Measurements from ENCODE around the gene ZFYVE28.
A peak's percentile ranks its signal among the peaks of the same experiment; 100 is the strongest.

ZFYVE28 gene

GRCh38 chr4:2331519-2332200, 86.8 kb downstream of the ZFYVE28 start:
- DNase-seq (ENCODE audit: low spot score) = no peak

GRCh38 chr4:2331043-2331420, 87.4 kb downstream of the ZFYVE28 start:
- no peak for DNase-seq (ENCODE audit: low spot score)

GRCh38 chr4:2330091-2331042, 88.1 kb downstream of the ZFYVE28 start:
- DNase-seq (ENCODE audit: low spot score) = no peak

GRCh38 chr4:2327579-2327978, 90.9 kb downstream of the ZFYVE28 start:
- no peak for DNase-seq (ENCODE audit: low spot score)

GRCh38 chr4:2324891-2325290, 93.6 kb downstream of the ZFYVE28 start:
- no peak for DNase-seq (ENCODE audit: low spot score)

GRCh38 chr4:2322841-2323240, 95.6 kb downstream of the ZFYVE28 start:
- DNase-seq (ENCODE audit: low spot score) = no peak

- DNase-seq (ENCODE audit: low spot score) = no peak
These were observed 96.2 kb downstream of the ZFYVE28 start for GRCh38 chr4:2322227-2322626.

- no peak for DNase-seq (ENCODE audit: low spot score)
These were observed 96.9 kb downstream of the ZFYVE28 start for GRCh38 chr4:2321279-2322196.

- no peak for DNase-seq (ENCODE audit: low spot score)
These were observed 97.7 kb downstream of the ZFYVE28 start for GRCh38 chr4:2320746-2321145.

GRCh38 chr4:2320152-2320551, 98.3 kb downstream of the ZFYVE28 start:
- no peak for DNase-seq (ENCODE audit: low spot score)

- DNase-seq (ENCODE audit: low spot score) = no peak
These were observed 99.6 kb downstream of the ZFYVE28 start for GRCh38 chr4:2318885-2319284.

GRCh38 chr4:2318476-2318875, 100.0 kb downstream of the ZFYVE28 start:
- no peak for DNase-seq (ENCODE audit: low spot score)

GRCh38 chr4:2313366-2313765, 105.1 kb downstream of the ZFYVE28 start:
- no peak for DNase-seq (ENCODE audit: low spot score)

GRCh38 chr4:2306773-2307410, 111.6 kb downstream of the ZFYVE28 start:
- no peak for DNase-seq (ENCODE audit: low spot score)

GRCh38 chr4:2305766-2306501, 112.5 kb downstream of the ZFYVE28 start:
- DNase-seq (ENCODE audit: low spot score) = peak; percentile 5

GRCh38 chr4:2304877-2305561, 113.4 kb downstream of the ZFYVE28 start:
- no peak for DNase-seq (ENCODE audit: low spot score)

GRCh38 chr4:2304321-2304876, 114.0 kb downstream of the ZFYVE28 start:
- no peak for DNase-seq (ENCODE audit: low spot score)

- no peak for DNase-seq (ENCODE audit: low spot score)
These were observed 114.6 kb downstream of the ZFYVE28 start for GRCh38 chr4:2303686-2304320.

GRCh38 chr4:2303121-2303685, 115.2 kb downstream of the ZFYVE28 start:
- no peak for DNase-seq (ENCODE audit: low spot score)
